ENCODE data around the gene C10orf143. TPM values are rescaled to one million over a fixed set of nuclear protein-coding genes. Genes with fewer than 3 reads are reported as not detected.

Gene C10orf143
- polyA plus RNA-seq, 1 donor (not counting 4 experiments of a cell fraction or from before 2014, with no cell fraction given), result 1.4 TPM

- no peak overlapping the region for H2AFZ ChIP-seq (ENCODE audit: control insufficient read depth, low read length)
- H3K4me2 ChIP-seq (ENCODE audit: control insufficient read depth, extremely low read depth, insufficient read depth, low read depth, low read length), result no peak overlapping the region
- H3K9me3 ChIP-seq (ENCODE audit: control insufficient read depth, low read depth, low read length), result no peaks in the 10 kb centered on the region
These were observed 18.3 kb upstream of the C10orf143 start for GRCh38 chr10:130128922-130129321.

GRCh38 chr10:130128062-130128781 is 17.6 kb upstream of the C10orf143 start:
- H3K36me3 ChIP-seq (ENCODE audit: control insufficient read depth in 2 of 2, extremely low read depth in 1 of 2, insufficient read depth in 2 of 2, low read length in 2 of 2), result no peaks in the 10 kb centered on the region
- no peaks in the 10 kb centered on the region for H4K20me1 ChIP-seq (ENCODE audit: control insufficient read depth, extremely low read depth, insufficient read depth, low read length)
- DNase-seq (ENCODE audit: low read depth, low spot score), result no peak
- H3K9me1 ChIP-seq (ENCODE audit: control insufficient read depth, extremely low read depth, insufficient read depth, low read length), result no peaks in the 10 kb centered on the region
- no peaks in the 10 kb centered on the region for H3K27me3 ChIP-seq (ENCODE audit: control insufficient read depth, extremely low read depth, insufficient read depth, low read length)
- TF ChIP-seq CTCF (optimal IDR thresholded peaks at IDR 0.05 in 1 of 3, IDR thresholded peaks at IDR 0.05 in 1 of 3, conservative IDR thresholded peaks at IDR 0.05 in 1 of 3; ENCODE audit: extremely low read depth in 1 of 3, insufficient read depth in 2 of 3, low read length in 3 of 3) (no peak), EZH2 (IDR thresholded peaks at IDR 0.05; ENCODE audit: low read length) (no peak)
- peaks cover 5% of the 10 kb centered on the region for H3K4me1 ChIP-seq (ENCODE audit: control insufficient read depth, extremely low read depth, insufficient read depth, low read length)
- dilution Hi-C loops (cut with MboI; ENCODE audit: extremely low pct_ligation_motif_present, low sequenced_read_pairs), result no loop called here
- H3K9ac ChIP-seq (ENCODE audit: control insufficient read depth, extremely low read depth, insufficient read depth, low read length), result no peak overlapping the region
- no peak overlapping the region for H3K4me3 ChIP-seq (ENCODE audit: control insufficient read depth in 2 of 3, extremely low read depth in 1 of 3, insufficient read depth in 2 of 3, low read depth in 1 of 3, low read length in 3 of 3)
- no peak overlapping the region for H2AFZ ChIP-seq (ENCODE audit: control insufficient read depth, low read length)
- H3K4me2 ChIP-seq (ENCODE audit: control insufficient read depth, extremely low read depth, insufficient read depth, low read depth, low read length), result no peak overlapping the region
- no peaks in the 10 kb centered on the region for H3K79me2 ChIP-seq (ENCODE audit: control insufficient read depth, insufficient read depth, low read length)
- FAIRE-seq, result no peak
- H3K9me3 ChIP-seq (ENCODE audit: control insufficient read depth, low read depth, low read length), result no peaks in the 10 kb centered on the region
- H3K27ac ChIP-seq (ENCODE audit: control insufficient read depth, insufficient read depth, low read length), result no peak overlapping the region

More at GRCh38 chr10:130128922-130129321, 18.3 kb upstream of the C10orf143 start:
- no peak for TF ChIP-seq CTCF (optimal IDR thresholded peaks at IDR 0.05 in 1 of 3, IDR thresholded peaks at IDR 0.05 in 1 of 3, conservative IDR thresholded peaks at IDR 0.05 in 1 of 3; ENCODE audit: extremely low read depth in 1 of 3, insufficient read depth in 2 of 3, low read length in 3 of 3)
- no peak for TF ChIP-seq EZH2 (IDR thresholded peaks at IDR 0.05; ENCODE audit: low read length)
- Histone ChIP-seq H3K27ac (ENCODE audit: control insufficient read depth, insufficient read depth, low read length) (no peak overlapping the region), H3K9me1 (ENCODE audit: control insufficient read depth, extremely low read depth, insufficient read depth, low read length) (no peaks in the 10 kb centered on the region), H4K20me1 (ENCODE audit: control insufficient read depth, extremely low read depth, insufficient read depth, low read length) (no peaks in the 10 kb centered on the region), H3K27me3 (ENCODE audit: control insufficient read depth, extremely low read depth, insufficient read depth, low read length) (no peaks in the 10 kb centered on the region), H3K36me3 (ENCODE audit: control insufficient read depth in 2 of 2, extremely low read depth in 1 of 2, insufficient read depth in 2 of 2, low read length in 2 of 2) (no peaks in the 10 kb centered on the region), H3K79me2 (ENCODE audit: control insufficient read depth, insufficient read depth, low read length) (no peaks in the 10 kb centered on the region), H3K4me1 (ENCODE audit: control insufficient read depth, extremely low read depth, insufficient read depth, low read length) (peaks cover 5% of the 10 kb centered on the region), H3K4me3 (ENCODE audit: control insufficient read depth in 2 of 3, extremely low read depth in 1 of 3, insufficient read depth in 2 of 3, low read depth in 1 of 3, low read length in 3 of 3) (no peak overlapping the region), H3K9ac (ENCODE audit: control insufficient read depth, extremely low read depth, insufficient read depth, low read length) (no peak overlapping the region)
- no peak for FAIRE-seq
- dilution Hi-C loops (cut with MboI; ENCODE audit: extremely low pct_ligation_motif_present, low sequenced_read_pairs), result no loop called here
- no peak for DNase-seq (ENCODE audit: low read depth, low spot score)
